OCI-LY7 (cell line): Measurements from ENCODE around the gene TRPM2. TPM values are rescaled to one million over a fixed set of nuclear protein-coding genes. Genes with fewer than 3 reads are reported as not detected.

Experiments
- BruUV-seq: library from RNA; stranded (reverse); fragments of 400-500 nt; replicated peaks from 2 replicates; lab custom pipeline; 2021; lab: Mats Ljungman, UMichigan
- CTCF ChIA-PET: fragments of 300-600 bp; sonication (Branson Sonifier 250); formaldehyde crosslinking; loops from one replicate; lab custom pipeline; 2022; ENCODE audit warnings: antibody characterized with exemption; ENCODE audit not compliant: unreplicated experiment; lab: Charles Lee
- POLR2A ChIA-PET: fragments of 300-600 bp; sonication (Branson Sonifier 250); formaldehyde crosslinking; loops from one replicate; lab custom pipeline; 2022; ENCODE audit warnings: antibody characterized with exemption; lab: Charles Lee
- DNase-seq: peaks from one replicate; pipeline ENCODE4 v3.0.0-alpha.2; 2015; ENCODE audit warnings: low spot score
- H2AFZ ChIP-seq: fragments of 200-600 bp; sonication (generic), shearing (Covaris generic); 2 replicates; pipeline ENCODE4 v1.6.1; 2014; ENCODE audit warnings: mild to moderate bottlenecking, antibody characterized with exemption, low read length, moderate library complexity
- H3K27ac ChIP-seq: fragments of 200-600 bp; sonication (generic); 2 replicates; pipeline ENCODE4 v1.5.1; 2014; ENCODE audit warnings: mixed run types, low read depth, mild to moderate bottlenecking, moderate library complexity, low read length, inconsistent platforms; ENCODE audit not compliant: poor library complexity, severe bottlenecking
- H3K36me3 ChIP-seq: fragments of 200-600 bp; sonication (generic); 2 replicates; pipeline ENCODE4 v1.6.1; 2014; ENCODE audit warnings: mild to moderate bottlenecking, antibody characterized with exemption, low read length, moderate library complexity, mixed read lengths; ENCODE audit not compliant: insufficient read depth
- H3K4me1 ChIP-seq: fragments of 200-600 bp; sonication (generic); 2 replicates; pipeline ENCODE4 v1.5.1; 2014; ENCODE audit warnings: mild to moderate bottlenecking, low read length; ENCODE audit not compliant: insufficient read depth, poor library complexity, severe bottlenecking
- H3K4me2 ChIP-seq: fragments of 200-600 bp; sonication (generic); 2 replicates; pipeline ENCODE4 v1.6.1; 2014; ENCODE audit warnings: mild to moderate bottlenecking, low read length
- H3K4me3 ChIP-seq: fragments of 200-600 bp; sonication (generic); 2 replicates; pipeline ENCODE4 v1.5.1; 2014; ENCODE audit warnings: mild to moderate bottlenecking, low read depth, low read length; ENCODE audit not compliant: poor library complexity, severe bottlenecking
- H3K79me2 ChIP-seq: fragments of 200-600 bp; sonication (generic); 2 replicates; pipeline ENCODE4 v1.6.1; 2016; ENCODE audit warnings: low read depth, mild to moderate bottlenecking, low read length, moderate library complexity, mixed read lengths; ENCODE audit not compliant: insufficient read depth
- H3K9me2 ChIP-seq: fragments of 200-600 bp; sonication (generic); 2 replicates; pipeline ENCODE4 v1.6.1; 2016; ENCODE audit warnings: mild to moderate bottlenecking, low read length, mixed read lengths; ENCODE audit not compliant: insufficient read depth
- H3K9me3 ChIP-seq: fragments of 200-600 bp; sonication (generic); 2 replicates; pipeline ENCODE4 v1.6.1; 2014; ENCODE audit warnings: mild to moderate bottlenecking, mixed run types, low read length, mixed read lengths
- H4K20me1 ChIP-seq: fragments of 200-600 bp; sonication (generic); 2 replicates; pipeline ENCODE4 v1.6.1; 2014; ENCODE audit warnings: mild to moderate bottlenecking, antibody characterized with exemption, low read length, moderate library complexity, mixed read lengths; ENCODE audit not compliant: insufficient read depth
- EZH2phosphoT487 ChIP-seq: fragments of 200-600 bp; sonication (generic); IDR thresholded peaks from 2 replicates; pipeline ENCODE4 v1.6.1; 2018; ENCODE audit warnings: low read depth, borderline replicate concordance, mild to moderate bottlenecking, mixed run types, antibody characterized with exemption, low read length, moderate library complexity, mixed read lengths
- intact Hi-C: fragments of 100-400 bp; cut with micrococcal nuclease; formaldehyde crosslinking; loops from one replicate; pipeline ENCODE4 v1.10.0; 2022; ENCODE audit not compliant: unreplicated experiment
- total RNA-seq, 2 experiments: library from RNA; depleted of rRNA in 1 of 2; stranded (reverse); fragments of >200 nt in 1 of 2; shearing (Covaris generic) in 1 of 2; gene quantifications; 2 replicates each; pipeline ENCODE4 v1.2.3, GENCODE V29; 2014 to 2022
- TF ChIP-seq, protein P1 (sequence below): fragments of 200-600 bp; sonication (generic); conservative IDR thresholded peaks from 2 replicates; pipeline ENCODE4 v1.5.1; 2014; ENCODE audit warnings: mild to moderate bottlenecking, antibody characterized with exemption, low read length, moderate library complexity, mixed read lengths

The TRPM2 gene
- total RNA-seq, 2 experiments from 2014 or later = 1.8 to 7.1 TPM

DNA sequence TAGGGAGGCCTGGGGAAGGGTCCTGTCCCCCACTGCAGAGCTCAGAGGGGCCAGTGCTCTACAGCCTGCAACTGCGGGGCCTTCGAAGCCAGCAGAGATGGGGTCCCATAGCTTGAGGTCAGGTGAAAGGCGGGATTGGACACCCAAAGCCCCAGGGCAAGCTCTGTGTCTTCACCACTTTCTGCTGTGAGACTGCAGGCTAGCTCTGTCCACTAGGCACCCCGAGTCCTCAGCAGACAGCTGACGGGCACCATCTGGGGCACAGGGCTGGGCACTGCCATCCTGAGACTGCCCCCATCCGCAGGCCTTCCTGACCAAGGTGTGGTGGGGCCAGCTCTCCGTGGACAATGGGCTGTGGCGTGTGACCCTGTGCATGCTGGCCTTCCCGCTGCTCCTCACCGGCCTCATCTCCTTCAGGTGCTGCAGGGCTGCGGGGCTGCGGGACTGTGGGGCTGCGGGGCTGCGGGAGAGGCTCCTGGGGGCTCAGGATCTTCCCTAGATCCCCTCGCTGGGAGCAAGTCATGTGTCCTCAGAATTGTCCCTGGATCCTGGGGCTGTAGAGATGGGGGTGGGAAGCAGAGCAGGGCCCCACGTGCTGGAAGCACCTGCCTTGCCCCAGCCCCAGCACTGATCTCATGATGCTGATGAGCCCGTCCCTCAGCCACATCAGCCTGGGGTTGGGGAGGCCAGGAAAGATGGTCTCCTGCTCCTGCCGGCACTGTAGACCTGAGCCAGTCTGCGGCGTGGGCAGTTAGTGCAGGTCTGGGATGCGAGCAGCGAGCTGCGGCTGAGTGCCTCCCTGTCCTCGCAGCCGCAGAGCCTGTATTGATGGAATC is 46.8 kb downstream of the TRPM2 start:
- H3K4me1 ChIP-seq = no peaks in the 10 kb centered on the region
- CTCF ChIA-PET = no interaction called here

DNA sequence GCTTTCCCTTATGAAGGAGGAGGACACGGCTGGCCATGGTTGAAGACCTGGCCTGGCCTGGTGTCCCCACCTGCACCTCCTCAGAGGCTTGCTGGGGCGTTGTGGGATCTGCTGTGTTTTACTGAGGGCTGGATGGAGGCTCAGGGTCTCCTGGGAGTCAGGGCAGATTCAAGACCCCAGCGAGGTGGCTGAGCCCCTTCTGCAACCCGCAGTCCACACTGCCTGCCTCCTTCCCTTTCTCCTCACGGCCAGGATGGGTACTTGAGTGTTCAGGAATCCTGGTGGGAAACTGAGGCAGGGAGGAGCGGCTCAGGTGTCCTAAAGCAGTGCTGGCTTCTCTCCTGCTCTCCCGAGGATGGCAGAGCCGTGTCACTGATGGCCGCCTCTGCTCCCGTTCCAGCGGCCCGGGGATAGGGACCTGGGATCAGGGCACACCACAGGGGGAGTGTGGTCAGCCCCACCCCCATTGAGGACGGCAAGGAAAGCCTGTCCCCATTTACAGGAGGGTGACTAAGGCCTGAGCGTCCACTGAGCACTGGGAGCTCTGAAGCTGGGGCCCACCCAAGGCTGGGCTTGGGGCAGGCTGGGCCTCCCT is 47.5 kb downstream of the TRPM2 start:
- H3K27ac ChIP-seq = no peak overlapping the region
- DNase-seq = no peak
- POLR2A ChIA-PET = no interaction called here
- no peaks in the 10 kb centered on the region for H3K9me2 ChIP-seq
- H2AFZ ChIP-seq = no peak overlapping the region
- no peaks in the 10 kb centered on the region for H3K9me3 ChIP-seq
- no peaks in the 10 kb centered on the region for H4K20me1 ChIP-seq
- CTCF ChIA-PET = no interaction called here
- H3K4me3 ChIP-seq = no peak overlapping the region
- intact Hi-C loops = no loop called here
- H3K4me2 ChIP-seq = no peak overlapping the region
- H3K4me1 ChIP-seq = no peaks in the 10 kb centered on the region
- H3K36me3 ChIP-seq = no peaks in the 10 kb centered on the region
- no peaks in the 10 kb centered on the region for H3K79me2 ChIP-seq
- no peak for TF ChIP-seq EZH2phosphoT487
- TF ChIP-seq, protein P1, sequence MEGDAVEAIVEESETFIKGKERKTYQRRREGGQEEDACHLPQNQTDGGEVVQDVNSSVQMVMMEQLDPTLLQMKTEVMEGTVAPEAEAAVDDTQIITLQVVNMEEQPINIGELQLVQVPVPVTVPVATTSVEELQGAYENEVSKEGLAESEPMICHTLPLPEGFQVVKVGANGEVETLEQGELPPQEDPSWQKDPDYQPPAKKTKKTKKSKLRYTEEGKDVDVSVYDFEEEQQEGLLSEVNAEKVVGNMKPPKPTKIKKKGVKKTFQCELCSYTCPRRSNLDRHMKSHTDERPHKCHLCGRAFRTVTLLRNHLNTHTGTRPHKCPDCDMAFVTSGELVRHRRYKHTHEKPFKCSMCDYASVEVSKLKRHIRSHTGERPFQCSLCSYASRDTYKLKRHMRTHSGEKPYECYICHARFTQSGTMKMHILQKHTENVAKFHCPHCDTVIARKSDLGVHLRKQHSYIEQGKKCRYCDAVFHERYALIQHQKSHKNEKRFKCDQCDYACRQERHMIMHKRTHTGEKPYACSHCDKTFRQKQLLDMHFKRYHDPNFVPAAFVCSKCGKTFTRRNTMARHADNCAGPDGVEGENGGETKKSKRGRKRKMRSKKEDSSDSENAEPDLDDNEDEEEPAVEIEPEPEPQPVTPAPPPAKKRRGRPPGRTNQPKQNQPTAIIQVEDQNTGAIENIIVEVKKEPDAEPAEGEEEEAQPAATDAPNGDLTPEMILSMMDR = no peak
- no TSS peak for BruUV-seq

More for the DNA sequence above, 46.8 kb downstream of the TRPM2 start:
- H3K79me2 ChIP-seq = no peaks in the 10 kb centered on the region
- H3K4me2 ChIP-seq = no peak overlapping the region
- POLR2A ChIA-PET = no interaction called here
- no TSS peak for BruUV-seq
- H3K9me2 ChIP-seq = no peaks in the 10 kb centered on the region
- no peaks in the 10 kb centered on the region for H4K20me1 ChIP-seq
- no peaks in the 10 kb centered on the region for H3K36me3 ChIP-seq
- intact Hi-C loops = no loop called here
- H3K4me3 ChIP-seq = no peak overlapping the region
- no peak for TF ChIP-seq EZH2phosphoT487
- TF ChIP-seq, protein P1 = no peak
- no peaks in the 10 kb centered on the region for H3K9me3 ChIP-seq
- no peak overlapping the region for H2AFZ ChIP-seq
- no peak for DNase-seq
- no peak overlapping the region for H3K27ac ChIP-seq
